K562 (cell line): Measurements from ENCODE around the gene RSPRY1. TPM values are rescaled to one million over a fixed set of nuclear protein-coding genes. Genes with fewer than 3 reads are reported as not detected.

ENCODE experiments used
- MCM2 ChIP-seq: fragments of 450-650 bp; IDR thresholded peaks from 2 replicates; pipeline ENCODE4 v1.6.1; 2017; ENCODE audit warnings: low read depth, mild to moderate bottlenecking
- PCBP1 ChIP-seq: fragments of 200-400 bp; formaldehyde crosslinking; IDR thresholded peaks from 2 replicates; pipeline ENCODE4 v1.6.1; 2018; ENCODE audit warnings: mild to moderate bottlenecking, low read depth, low read length; ENCODE audit not compliant: poor library complexity, severe bottlenecking
- RAD51 ChIP-seq: fragments of 450-650 bp; IDR thresholded peaks from 2 replicates; pipeline ENCODE4 v1.7.1; 2016; ENCODE audit warnings: low read depth, mild to moderate bottlenecking, borderline replicate concordance
- ZNF197 ChIP-seq: fragments of 200-800 bp; sonication (Bioruptor generic); IDR thresholded peaks from 2 replicates; pipeline ENCODE4 v1.6.1; 2016; ENCODE audit warnings: low read depth, missing genetic modification characterization, missing compliant biosample characterization
- ZNF740 ChIP-seq, 3 experiments: fragments of 200-800 bp in 1 of 3; sonication (Bioruptor generic) in 1 of 3; sonication (generic) in 1 of 3; formaldehyde crosslinking in 1 of 3; IDR thresholded peaks; 2 replicates each; pipeline versions ENCODE4 v1.6.1 to v1.8.0; 2016 to 2022; ENCODE audit warnings: mild to moderate bottlenecking in 2 of 3, missing compliant biosample characterization in 2 of 3, missing genetic modification characterization in 2 of 3, missing genetic modification reagents in 1 of 3
- polyA plus RNA-seq, 8 experiments: library from polyadenylated mRNA; depleted of rRNA in 4 of 8; stranded (reverse) in 5 of 8; unstranded in 3 of 8; fragments of >200 nt; fragmentation: Nextera tagmentation in 2 of 8; fragmentation: Illumina TruSeq in 1 of 8; extraction: Ambion mirVana in 2 of 8; extraction: Trizol in 1 of 8; gene quantifications; 2 replicates each; pipeline versions ENCODE4 v1.2.1 to v1.2.3, GENCODE V29; 2011 to 2014; ENCODE audit warnings: inconsistent platforms in 1 of 8, missing spikeins in 1 of 8
- total RNA-seq, 7 experiments: library from RNA; depleted of rRNA in 6 of 7; stranded (reverse); fragments of >200 nt in 6 of 7; fragmentation: Illumina TruSeq in 2 of 7; extraction: Trizol in 2 of 7; gene quantifications; 2 replicates each; pipeline versions ENCODE4 v1.2.1 to v1.2.3, GENCODE V29; 2011 to 2021; ENCODE audit warnings: low replicate concordance in 1 of 7
- TF ChIP-seq, protein P1 (sequence below): fragments of 450-650 bp; IDR thresholded peaks from 2 replicates; pipeline ENCODE4 v1.6.1; 2016; ENCODE audit warnings: borderline replicate concordance
- TF ChIP-seq, protein P2 (sequence below): sonication (generic); formaldehyde crosslinking; IDR thresholded peaks from 2 replicates; pipeline ENCODE4 v1.8.1; 2023; ENCODE audit warnings: missing genetic modification reagents, mild to moderate bottlenecking, borderline replicate concordance
- TF ChIP-seq, protein P3 (sequence below): fragments of 250-450 bp; sonication (Bioruptor Pico); IDR thresholded peaks from 2 replicates; pipeline ENCODE4 v1.5.0; 2021; ENCODE audit warnings: mild to moderate bottlenecking, moderate library complexity

Gene RSPRY1
- total and polyA plus RNA-seq, 9 of the 15 experiments (the other 6 are each of a cell fraction or from before 2014, with no cell fraction given): 10.2 to 27.8 (median 20.8) TPM

DNA sequence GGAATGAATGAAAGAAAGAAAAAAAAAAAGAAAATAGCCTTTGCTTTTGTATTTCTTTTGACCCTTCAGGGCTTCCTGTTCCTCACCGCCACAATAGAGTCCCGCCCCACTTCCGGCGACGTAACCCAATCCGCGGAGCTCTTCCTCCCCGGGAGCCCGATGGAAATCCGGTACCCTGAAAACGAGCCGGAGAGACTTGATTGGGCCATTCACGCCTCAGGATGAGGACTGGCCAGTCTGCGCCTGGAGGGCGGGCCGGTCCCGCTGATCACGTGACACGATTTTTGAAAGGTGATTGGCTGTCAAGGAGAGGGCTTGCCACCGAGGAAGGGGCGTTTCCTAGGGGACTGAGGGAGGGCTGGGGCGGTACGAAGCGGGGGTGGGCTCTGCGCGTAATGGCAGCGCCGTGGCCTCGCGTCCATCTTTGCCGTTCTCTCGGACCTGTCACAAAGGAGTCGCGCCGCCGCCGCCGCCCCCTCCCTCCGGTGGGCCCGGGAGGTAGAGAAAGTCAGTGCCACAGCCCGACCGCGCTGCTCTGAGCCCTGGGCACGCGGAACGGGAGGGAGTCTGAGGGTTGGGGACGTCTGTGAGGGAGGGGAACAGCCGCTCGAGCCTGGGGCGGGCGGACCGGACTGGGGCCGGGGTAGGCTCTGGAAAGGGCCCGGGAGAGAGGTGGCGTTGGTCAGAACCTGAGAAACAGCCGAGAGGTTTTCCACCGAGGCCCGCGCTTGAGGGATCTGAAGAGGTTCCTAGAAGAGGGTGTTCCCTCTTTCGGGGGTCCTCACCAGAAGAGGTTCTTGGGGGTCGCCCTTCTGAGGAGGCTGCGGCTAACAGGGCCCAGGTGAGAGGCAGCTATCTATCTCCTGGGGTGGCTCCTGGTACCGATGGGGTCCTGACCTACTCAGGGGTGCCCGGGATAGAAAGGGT, at the start of gene RSPRY1, which contains the start of gene PSME3IP1 (continued):
- peak; percentile 100 for TF ChIP-seq RAD51
- TF ChIP-seq ZNF197 (CRISPR knock-in tag): no peak
- 0 out of 2 replicates have a peak, but pooled peaks have one; percentile 14 for TF ChIP-seq ZNF740 (CRISPR knock-in tag; IDR thresholded peaks at IDR 0.05)
- TF ChIP-seq ZNF740 (tag; IDR thresholded peaks at IDR 0.05): no peak
- TF ChIP-seq MCM2: no peak
- TF ChIP-seq PCBP1: peak; percentile 55
- TF ChIP-seq, protein P1, sequence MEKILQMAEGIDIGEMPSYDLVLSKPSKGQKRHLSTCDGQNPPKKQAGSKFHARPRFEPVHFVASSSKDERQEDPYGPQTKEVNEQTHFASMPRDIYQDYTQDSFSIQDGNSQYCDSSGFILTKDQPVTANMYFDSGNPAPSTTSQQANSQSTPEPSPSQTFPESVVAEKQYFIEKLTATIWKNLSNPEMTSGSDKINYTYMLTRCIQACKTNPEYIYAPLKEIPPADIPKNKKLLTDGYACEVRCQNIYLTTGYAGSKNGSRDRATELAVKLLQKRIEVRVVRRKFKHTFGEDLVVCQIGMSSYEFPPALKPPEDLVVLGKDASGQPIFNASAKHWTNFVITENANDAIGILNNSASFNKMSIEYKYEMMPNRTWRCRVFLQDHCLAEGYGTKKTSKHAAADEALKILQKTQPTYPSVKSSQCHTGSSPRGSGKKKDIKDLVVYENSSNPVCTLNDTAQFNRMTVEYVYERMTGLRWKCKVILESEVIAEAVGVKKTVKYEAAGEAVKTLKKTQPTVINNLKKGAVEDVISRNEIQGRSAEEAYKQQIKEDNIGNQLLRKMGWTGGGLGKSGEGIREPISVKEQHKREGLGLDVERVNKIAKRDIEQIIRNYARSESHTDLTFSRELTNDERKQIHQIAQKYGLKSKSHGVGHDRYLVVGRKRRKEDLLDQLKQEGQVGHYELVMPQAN: peak; percentile 72
- TF ChIP-seq, protein P2, sequence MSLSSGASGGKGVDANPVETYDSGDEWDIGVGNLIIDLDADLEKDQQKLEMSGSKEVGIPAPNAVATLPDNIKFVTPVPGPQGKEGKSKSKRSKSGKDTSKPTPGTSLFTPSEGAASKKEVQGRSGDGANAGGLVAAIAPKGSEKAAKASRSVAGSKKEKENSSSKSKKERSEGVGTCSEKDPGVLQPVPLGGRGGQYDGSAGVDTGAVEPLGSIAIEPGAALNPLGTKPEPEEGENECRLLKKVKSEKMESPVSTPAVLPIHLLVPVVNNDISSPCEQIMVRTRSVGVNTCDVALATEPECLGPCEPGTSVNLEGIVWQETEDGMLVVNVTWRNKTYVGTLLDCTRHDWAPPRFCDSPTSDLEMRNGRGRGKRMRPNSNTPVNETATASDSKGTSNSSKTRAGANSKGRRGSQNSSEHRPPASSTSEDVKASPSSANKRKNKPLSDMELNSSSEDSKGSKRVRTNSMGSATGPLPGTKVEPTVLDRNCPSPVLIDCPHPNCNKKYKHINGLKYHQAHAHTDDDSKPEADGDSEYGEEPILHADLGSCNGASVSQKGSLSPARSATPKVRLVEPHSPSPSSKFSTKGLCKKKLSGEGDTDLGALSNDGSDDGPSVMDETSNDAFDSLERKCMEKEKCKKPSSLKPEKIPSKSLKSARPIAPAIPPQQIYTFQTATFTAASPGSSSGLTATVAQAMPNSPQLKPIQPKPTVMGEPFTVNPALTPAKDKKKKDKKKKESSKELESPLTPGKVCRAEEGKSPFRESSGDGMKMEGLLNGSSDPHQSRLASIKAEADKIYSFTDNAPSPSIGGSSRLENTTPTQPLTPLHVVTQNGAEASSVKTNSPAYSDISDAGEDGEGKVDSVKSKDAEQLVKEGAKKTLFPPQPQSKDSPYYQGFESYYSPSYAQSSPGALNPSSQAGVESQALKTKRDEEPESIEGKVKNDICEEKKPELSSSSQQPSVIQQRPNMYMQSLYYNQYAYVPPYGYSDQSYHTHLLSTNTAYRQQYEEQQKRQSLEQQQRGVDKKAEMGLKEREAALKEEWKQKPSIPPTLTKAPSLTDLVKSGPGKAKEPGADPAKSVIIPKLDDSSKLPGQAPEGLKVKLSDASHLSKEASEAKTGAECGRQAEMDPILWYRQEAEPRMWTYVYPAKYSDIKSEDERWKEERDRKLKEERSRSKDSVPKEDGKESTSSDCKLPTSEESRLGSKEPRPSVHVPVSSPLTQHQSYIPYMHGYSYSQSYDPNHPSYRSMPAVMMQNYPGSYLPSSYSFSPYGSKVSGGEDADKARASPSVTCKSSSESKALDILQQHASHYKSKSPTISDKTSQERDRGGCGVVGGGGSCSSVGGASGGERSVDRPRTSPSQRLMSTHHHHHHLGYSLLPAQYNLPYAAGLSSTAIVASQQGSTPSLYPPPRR (CRISPR knock-in tag): no peak
- TF ChIP-seq, protein P3, sequence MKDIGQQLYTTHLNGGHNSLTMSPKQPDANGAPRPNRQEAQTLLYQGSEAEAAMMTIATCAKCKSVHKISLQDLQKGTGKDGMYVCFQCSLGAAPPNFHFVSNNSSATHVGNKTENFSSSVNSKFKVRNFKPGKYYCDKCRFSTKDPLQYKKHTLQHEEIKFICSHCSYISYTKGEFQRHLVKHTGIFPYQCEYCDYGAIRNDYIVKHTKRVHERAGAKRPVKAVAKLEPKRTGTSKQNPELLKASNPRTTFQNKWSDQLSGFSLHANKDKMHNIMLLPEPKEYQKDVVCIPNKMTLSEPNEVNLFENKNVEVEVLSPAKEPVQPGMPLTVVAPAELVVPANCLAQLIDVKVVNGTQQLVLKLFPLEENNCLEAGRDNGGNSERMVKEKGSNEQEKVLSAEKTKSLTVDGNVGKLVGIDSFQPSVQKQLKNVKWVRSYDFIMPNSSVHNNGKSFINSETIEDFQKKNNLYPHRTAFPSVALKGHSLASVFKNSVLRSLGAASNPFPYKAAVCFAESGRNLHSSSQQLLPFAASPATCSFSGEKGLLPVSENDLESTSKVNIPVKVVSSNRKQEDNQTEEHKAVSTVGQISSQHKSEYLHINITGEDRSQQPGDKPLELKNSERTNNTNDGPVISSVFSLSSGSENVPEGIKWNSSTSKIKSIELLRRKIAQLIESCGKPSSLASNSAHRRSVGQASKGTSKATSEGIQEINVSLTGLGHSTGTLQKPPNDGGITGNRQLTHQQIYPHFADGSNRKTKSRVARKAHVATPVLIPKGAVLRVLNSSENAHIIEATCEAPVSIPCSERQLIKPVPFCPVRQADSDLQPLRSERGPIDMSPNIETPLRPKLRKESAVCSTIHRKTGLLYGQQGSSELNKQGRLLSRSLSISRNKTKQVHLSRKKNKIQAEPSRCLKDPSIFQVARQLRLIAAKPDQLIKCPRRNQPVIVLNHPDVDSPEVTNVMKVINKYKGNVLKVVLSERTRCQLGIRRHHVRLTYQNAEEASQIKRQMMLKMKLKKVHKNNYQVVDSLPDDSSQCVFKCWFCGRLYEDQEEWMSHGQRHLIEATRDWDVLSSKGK (CRISPR knock-in tag): no peak
